Measurements from ENCODE around the gene PARD3B. TPM values are rescaled to one million over a fixed set of nuclear protein-coding genes. Genes with fewer than 3 reads are reported as not detected.

PARD3B gene
- total and polyA plus RNA-seq, 2 of the 4 experiments (the other 2 are of a cell fraction) = 3.3 to 15.6 TPM

DNA sequence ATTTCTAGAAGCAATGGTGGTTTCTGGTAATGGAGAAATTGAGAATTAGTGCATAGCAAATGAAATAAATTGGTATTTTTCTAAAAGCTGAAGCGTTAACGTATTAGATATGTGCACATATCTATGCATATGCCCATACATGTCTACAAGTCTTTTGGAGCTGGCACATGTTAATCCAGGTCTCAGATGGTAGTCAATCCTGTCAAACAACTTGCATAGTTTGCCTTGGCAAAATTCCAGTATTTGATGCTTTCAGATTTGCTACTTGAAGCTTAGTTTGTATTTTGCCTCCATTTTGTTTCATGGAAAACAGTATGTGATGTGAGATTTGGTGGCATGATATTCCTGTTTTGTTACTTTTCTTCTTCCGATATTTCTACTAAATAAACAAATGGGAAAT is 304.6 kb downstream of the PARD3B start:
- intact Hi-C loops (cut with micrococcal nuclease) = loop anchor here (10.0 kb wide), 2 partner anchors 145 to 305 kb away; partner anchors contain the start of gene PARD3B
- Histone ChIP-seq H3K36me3 (ENCODE audit: control insufficient read depth, insufficient read depth, low read length) (no peaks in the 10 kb centered on the region), H3K18ac (ENCODE audit: low read depth, low read length) (no peak overlapping the region), H4K91ac (ENCODE audit: insufficient read depth, low read depth, low read length) (no peak overlapping the region), H2AK5ac (ENCODE audit: low read depth, low read length) (no peak overlapping the region), H3K79me1 (ENCODE audit: low read depth in 1 of 2, low read length in 2 of 2) (peaks cover 6 to 19% of the 10 kb centered on the region in 2 experiments), H2BK20ac (ENCODE audit: low read depth, low read length) (no peak overlapping the region), H3K9ac (ENCODE audit: low read depth, low read length) (no peak overlapping the region), H4K8ac (ENCODE audit: low read depth in 2 of 2, low read length in 2 of 2) (no peak overlapping the region), H4K20me1 (ENCODE audit: insufficient read depth, low read length) (peaks cover 4% of the 10 kb centered on the region; the same call in 1 of the 2 replicates), H2AK9ac (replicated peaks; ENCODE audit: low read depth, low read length, poor library complexity) (no peak overlapping the region), H3K23ac (ENCODE audit: low read depth, low read length) (no peak overlapping the region), H2BK120ac (ENCODE audit: low read depth, low read length) (no peak overlapping the region), H3K9me3 (ENCODE audit: control insufficient read depth, insufficient read depth, low read length) (no peaks in the 10 kb centered on the region), H2BK5ac (ENCODE audit: low read depth, low read length, poor library complexity, severe bottlenecking) (no peak overlapping the region), H3K4me2 (ENCODE audit: low read depth, low read length) (no peak overlapping the region), H3K4ac (ENCODE audit: low read depth, low read length) (no peak overlapping the region), H2BK15ac (ENCODE audit: low read depth, low read length) (no peak overlapping the region), H2AFZ (replicated peaks; ENCODE audit: low read length, poor library complexity) (no peak overlapping the region), H3K27ac (ENCODE audit: insufficient read depth, low read length) (no peak overlapping the region), H3K56ac (ENCODE audit: extremely low read depth, insufficient read depth, low read length) (no peak overlapping the region), H4K5ac (ENCODE audit: low read depth, low read length) (no peak overlapping the region), H3K9me1 (ENCODE audit: insufficient read depth, low read length) (peaks cover 6% of the 10 kb centered on the region), H3K4me1 (ENCODE audit: control insufficient read depth, insufficient read depth, low read length) (no peaks in the 10 kb centered on the region), H3K14ac (replicated peaks; ENCODE audit: low read depth, low read length) (no peak overlapping the region), H3K4me3 (ENCODE audit: insufficient read depth, low read depth, low read length) (no peak overlapping the region), H3K27me3 (ENCODE audit: control insufficient read depth, insufficient read depth, low read length) (no peaks in the 10 kb centered on the region)
- dilution Hi-C loops (cut with HindIII; ENCODE audit: low sequenced_read_pairs, unreplicated experiment) = no loop called here
- CTCF ChIA-PET = no interaction called here
- in situ Hi-C loops (cut with MboI; ENCODE audit: low sequenced_read_pairs) = loop anchor here (25.0 kb wide), 1 partner anchor 513 kb away; no protein-coding TSS in a partner anchor
- no peak for ATAC-seq (ENCODE audit: low read depth)
- no peak for DNase-seq
- POLR2A ChIA-PET (ENCODE audit: unreplicated experiment) = no interaction called here
- no TSS peak for BruUV-seq (replicated peaks)
- no peak for TF ChIP-seq USF2 (IDR thresholded peaks at IDR 0.05; ENCODE audit: low read depth, low read length)
- no peak for TF ChIP-seq NFE2L2 (IDR thresholded peaks at IDR 0.05; ENCODE audit: low read depth, low read length)
- TF ChIP-seq CEBPB (IDR thresholded peaks at IDR 0.05; ENCODE audit: low read depth, low read length) = no peak
- TF ChIP-seq SMC3 (IDR thresholded peaks at IDR 0.05; ENCODE audit: low read depth, low read length) = no peak
- TF ChIP-seq, protein P1, sequence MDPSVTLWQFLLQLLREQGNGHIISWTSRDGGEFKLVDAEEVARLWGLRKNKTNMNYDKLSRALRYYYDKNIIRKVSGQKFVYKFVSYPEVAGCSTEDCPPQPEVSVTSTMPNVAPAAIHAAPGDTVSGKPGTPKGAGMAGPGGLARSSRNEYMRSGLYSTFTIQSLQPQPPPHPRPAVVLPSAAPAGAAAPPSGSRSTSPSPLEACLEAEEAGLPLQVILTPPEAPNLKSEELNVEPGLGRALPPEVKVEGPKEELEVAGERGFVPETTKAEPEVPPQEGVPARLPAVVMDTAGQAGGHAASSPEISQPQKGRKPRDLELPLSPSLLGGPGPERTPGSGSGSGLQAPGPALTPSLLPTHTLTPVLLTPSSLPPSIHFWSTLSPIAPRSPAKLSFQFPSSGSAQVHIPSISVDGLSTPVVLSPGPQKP (IDR thresholded peaks at IDR 0.05; ENCODE audit: borderline replicate concordance, low read depth, low read length) = no peak
- no peak for TF ChIP-seq BHLHE40 (IDR thresholded peaks at IDR 0.05; ENCODE audit: low read depth, low read length)
- no peak for TF ChIP-seq RCOR1 (IDR thresholded peaks at IDR 0.05; ENCODE audit: insufficient replicate concordance, low read length)
- TF ChIP-seq, protein P2, sequence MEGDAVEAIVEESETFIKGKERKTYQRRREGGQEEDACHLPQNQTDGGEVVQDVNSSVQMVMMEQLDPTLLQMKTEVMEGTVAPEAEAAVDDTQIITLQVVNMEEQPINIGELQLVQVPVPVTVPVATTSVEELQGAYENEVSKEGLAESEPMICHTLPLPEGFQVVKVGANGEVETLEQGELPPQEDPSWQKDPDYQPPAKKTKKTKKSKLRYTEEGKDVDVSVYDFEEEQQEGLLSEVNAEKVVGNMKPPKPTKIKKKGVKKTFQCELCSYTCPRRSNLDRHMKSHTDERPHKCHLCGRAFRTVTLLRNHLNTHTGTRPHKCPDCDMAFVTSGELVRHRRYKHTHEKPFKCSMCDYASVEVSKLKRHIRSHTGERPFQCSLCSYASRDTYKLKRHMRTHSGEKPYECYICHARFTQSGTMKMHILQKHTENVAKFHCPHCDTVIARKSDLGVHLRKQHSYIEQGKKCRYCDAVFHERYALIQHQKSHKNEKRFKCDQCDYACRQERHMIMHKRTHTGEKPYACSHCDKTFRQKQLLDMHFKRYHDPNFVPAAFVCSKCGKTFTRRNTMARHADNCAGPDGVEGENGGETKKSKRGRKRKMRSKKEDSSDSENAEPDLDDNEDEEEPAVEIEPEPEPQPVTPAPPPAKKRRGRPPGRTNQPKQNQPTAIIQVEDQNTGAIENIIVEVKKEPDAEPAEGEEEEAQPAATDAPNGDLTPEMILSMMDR (conservative IDR thresholded peaks at IDR 0.05; ENCODE audit: low read depth, low read length) = no peak
- TF ChIP-seq CHD1 (IDR thresholded peaks at IDR 0.05; ENCODE audit: low read depth, low read length) = no peak
- no peak for TF ChIP-seq RFX5 (IDR thresholded peaks at IDR 0.05; ENCODE audit: low read depth, low read length)
- WGBS, 2 experiments (ENCODE audit: extremely low coverage in 2 of 2, insufficient read length in 1 of 2) = no CpG with 5 or more reads among the region's 3 CpGs
